Glutamatergic neuron (in vitro differentiated cells): ENCODE data around the gene TLR9. TPM values are rescaled to one million over a fixed set of nuclear protein-coding genes. Genes with fewer than 3 reads are reported as not detected.

Source experiments
- DNase-seq: peaks from one replicate; pipeline ENCODE4 v3.0.0; 2022
- H3K27ac Mint-ChIP-seq: one replicate; pipeline ENCODE4 v1.8.0; 2020; ENCODE audit warnings: mild to moderate bottlenecking, mixed read lengths, inconsistent platforms; ENCODE audit not compliant: unreplicated experiment
- H3K27me3 Mint-ChIP-seq: one replicate; pipeline ENCODE4 v1.8.0; 2020; ENCODE audit warnings: mild to moderate bottlenecking, moderate library complexity, mixed read lengths, inconsistent platforms; ENCODE audit not compliant: unreplicated experiment
- H3K36me3 Mint-ChIP-seq: one replicate; pipeline ENCODE4 v1.8.0; 2020; ENCODE audit warnings: mild to moderate bottlenecking, mixed read lengths, inconsistent platforms; ENCODE audit not compliant: unreplicated experiment
- H3K4me1 Mint-ChIP-seq: one replicate; pipeline ENCODE4 v1.8.0; 2020; ENCODE audit warnings: mild to moderate bottlenecking, low read depth, mixed read lengths, inconsistent platforms; ENCODE audit not compliant: unreplicated experiment
- H3K4me3 Mint-ChIP-seq: one replicate; pipeline ENCODE4 v1.8.0; 2020; ENCODE audit warnings: mild to moderate bottlenecking, mixed read lengths, inconsistent platforms; ENCODE audit not compliant: unreplicated experiment
- H3K9me3 Mint-ChIP-seq: one replicate; pipeline ENCODE4 v1.8.0; 2020; ENCODE audit warnings: mild to moderate bottlenecking, moderate library complexity, mixed read lengths, inconsistent platforms; ENCODE audit not compliant: unreplicated experiment
- CTCF ChIP-seq: fragments of 200-600 bp; sonication (generic); IDR thresholded peaks from one replicate; pipeline ENCODE4 v1.5.0; 2021; ENCODE audit not compliant: partially characterized antibody, unreplicated experiment
- microRNA-seq: library from miRNA; unstranded; fragments of <30 nt; microRNA quantifications from one replicate; pipeline ENCODE4, GENCODE V29; 2020; ENCODE audit not compliant: unreplicated experiment
- total RNA-seq: library from RNA; stranded (reverse); fragmentation: NEBNext Ultra II Directional; extraction: Animal tissue kit (Norgen Biotek cat#: 25700); gene quantifications from one replicate; pipeline ENCODE4 v1.2.1, GENCODE V29; 2021; ENCODE audit not compliant: unreplicated experiment

Gene TLR9
- total RNA-seq, 1 donor from 2014 or later, result 0.37 TPM

- Mint-ChIP-seq H3K27me3 (peaks cover 4% of the 10 kb centered on the region), H3K4me1 (peaks cover 5% of the 10 kb centered on the region), H3K9me3 (peaks cover 4% of the 10 kb centered on the region), H3K4me3 (no peak overlapping the region), H3K27ac (no peak overlapping the region), H3K36me3 (no peaks in the 10 kb centered on the region)
- no peak for DNase-seq
- no peak for TF ChIP-seq CTCF
Observed at GRCh38 chr3:52171514-52172261, 53.8 kb downstream of the TLR9 start.

Small RNA genes lying within 50 kb of the gene (microRNA-seq; reads per million reads assigned to microRNA genes)
- gene MIRLET7G, result 264 reads per million, percentile 82 among the genes with 10 or more reads in this experiment

Other genes with a start within 250 kb of the TLR9 start
- 13.2 TPM for gene ACY1, start 242.1 kb downstream of the TLR9 start, total RNA-seq
- 588 TPM for gene RPL29, start 229.8 kb downstream of the TLR9 start, total RNA-seq
- gene DUSP7, start 169.1 kb downstream of the TLR9 start, total RNA-seq, result 9.5 TPM
- 3.2 TPM for gene POC1A, start 71.2 kb downstream of the TLR9 start, total RNA-seq
- gene ALAS1, start 27.5 kb downstream of the TLR9 start, total RNA-seq, result 41.7 TPM
- 45.5 TPM for gene TWF2, start 13.5 kb upstream of the TLR9 start, total RNA-seq
- gene PPM1M, start 20.1 kb upstream of the TLR9 start, total RNA-seq, result 7.8 TPM
- gene WDR82, start 53.0 kb upstream of the TLR9 start, total RNA-seq, result 118 TPM
- gene GLYCTK, start 62.2 kb upstream of the TLR9 start, total RNA-seq, result 7.5 TPM
- 8.9 TPM for gene DNAH1, start 90.7 kb upstream of the TLR9 start, total RNA-seq
- 130 TPM for gene BAP1, start 184.4 kb upstream of the TLR9 start, total RNA-seq
- 8.9 TPM for gene PHF7, start 185.0 kb upstream of the TLR9 start, total RNA-seq
- 0.59 TPM for gene SEMA3G, start 219.5 kb upstream of the TLR9 start, total RNA-seq
- gene TNNC1, start 228.4 kb upstream of the TLR9 start, total RNA-seq, result 2.7 TPM
- gene NISCH, start 230.0 kb upstream of the TLR9 start, total RNA-seq, result 280 TPM